Esophagus squamous epithelium (tissue), 4 donors: ENCODE measurements around the gene ARFGEF3.

Experiments used
- POLR2A ChIP-seq, 4 donors: fragments of 450-650 bp; IDR thresholded peaks; one replicate each; pipeline ENCODE4 v1.6.1; 2017; ENCODE audit warnings: antibody characterized with exemption in 4 of 4, mild to moderate bottlenecking in 4 of 4, moderate library complexity in 3 of 4
- TF ChIP-seq, protein P1 (sequence below), 6 experiments: fragments of 450-650 bp in 4 of 6; fragments of 200-600 bp in 2 of 6; sonication (generic) in 2 of 6; IDR thresholded peaks; one replicate each; pipeline ENCODE4 v1.5.1; 2016 to 2019; ENCODE audit warnings: antibody characterized with exemption in 6 of 6, mild to moderate bottlenecking in 4 of 6, moderate library complexity in 4 of 6

DNA sequence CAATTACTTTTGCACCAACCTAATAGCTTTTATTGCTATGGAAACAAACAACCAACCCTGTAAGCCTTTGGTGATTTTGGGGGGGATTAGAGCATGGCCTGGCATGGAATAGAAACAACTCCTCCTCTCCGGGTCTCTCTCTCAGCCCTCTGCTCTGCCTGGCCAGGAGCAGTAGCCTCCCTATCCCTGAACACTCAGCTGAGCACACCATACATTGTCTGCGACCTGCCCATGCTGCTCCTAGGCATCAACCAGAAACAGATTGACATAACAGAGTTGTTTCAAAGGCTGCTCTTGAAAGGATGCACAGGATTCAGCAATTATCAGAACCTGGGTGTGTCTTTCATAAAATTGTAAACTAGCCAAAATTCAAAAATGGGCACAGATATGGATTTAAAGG, 186.1 kb downstream of the ARFGEF3 start:
- TF ChIP-seq, protein P1, sequence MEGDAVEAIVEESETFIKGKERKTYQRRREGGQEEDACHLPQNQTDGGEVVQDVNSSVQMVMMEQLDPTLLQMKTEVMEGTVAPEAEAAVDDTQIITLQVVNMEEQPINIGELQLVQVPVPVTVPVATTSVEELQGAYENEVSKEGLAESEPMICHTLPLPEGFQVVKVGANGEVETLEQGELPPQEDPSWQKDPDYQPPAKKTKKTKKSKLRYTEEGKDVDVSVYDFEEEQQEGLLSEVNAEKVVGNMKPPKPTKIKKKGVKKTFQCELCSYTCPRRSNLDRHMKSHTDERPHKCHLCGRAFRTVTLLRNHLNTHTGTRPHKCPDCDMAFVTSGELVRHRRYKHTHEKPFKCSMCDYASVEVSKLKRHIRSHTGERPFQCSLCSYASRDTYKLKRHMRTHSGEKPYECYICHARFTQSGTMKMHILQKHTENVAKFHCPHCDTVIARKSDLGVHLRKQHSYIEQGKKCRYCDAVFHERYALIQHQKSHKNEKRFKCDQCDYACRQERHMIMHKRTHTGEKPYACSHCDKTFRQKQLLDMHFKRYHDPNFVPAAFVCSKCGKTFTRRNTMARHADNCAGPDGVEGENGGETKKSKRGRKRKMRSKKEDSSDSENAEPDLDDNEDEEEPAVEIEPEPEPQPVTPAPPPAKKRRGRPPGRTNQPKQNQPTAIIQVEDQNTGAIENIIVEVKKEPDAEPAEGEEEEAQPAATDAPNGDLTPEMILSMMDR (IDR thresholded peaks at IDR 0.05), result no peak
- no peak for TF ChIP-seq POLR2A (IDR thresholded peaks at IDR 0.05)
